ENCODE results near the gene KMT5C. TPM values are rescaled to one million over a fixed set of nuclear protein-coding genes. Genes with fewer than 3 reads are reported as not detected.

The KMT5C gene
- total RNA-seq, 1 donor from 2014 or later, result 105 TPM

- Mint-ChIP-seq H3K36me3 (ENCODE audit: unreplicated experiment) (no peaks in the 10 kb centered on the region), H3K4me1 (ENCODE audit: low read depth, unreplicated experiment) (peaks cover 6% of the 10 kb centered on the region), H3K4me3 (ENCODE audit: unreplicated experiment) (no peak overlapping the region), H3K27me3 (ENCODE audit: unreplicated experiment) (no peaks in the 10 kb centered on the region), H3K9me3 (ENCODE audit: unreplicated experiment) (peaks cover 8% of the 10 kb centered on the region), H3K27ac (ENCODE audit: unreplicated experiment) (no peak overlapping the region)
- no peak for DNase-seq
- no peak for TF ChIP-seq CTCF (IDR thresholded peaks at IDR 0.05; ENCODE audit: partially characterized antibody, unreplicated experiment)
Measured at GRCh38 chr19:55366790-55367189, 27.1 kb downstream of the KMT5C start.

GRCh38 chr19:55368106-55368505 is 28.4 kb downstream of the KMT5C start:
- no peak for TF ChIP-seq CTCF (IDR thresholded peaks at IDR 0.05; ENCODE audit: partially characterized antibody, unreplicated experiment)
- Mint-ChIP-seq H3K4me3 (ENCODE audit: unreplicated experiment) (no peak overlapping the region), H3K36me3 (ENCODE audit: unreplicated experiment) (no peaks in the 10 kb centered on the region), H3K27ac (ENCODE audit: unreplicated experiment) (no peak overlapping the region), H3K9me3 (ENCODE audit: unreplicated experiment) (peaks cover 11% of the 10 kb centered on the region), H3K27me3 (ENCODE audit: unreplicated experiment) (peaks cover 3% of the 10 kb centered on the region), H3K4me1 (ENCODE audit: low read depth, unreplicated experiment) (peaks cover 10% of the 10 kb centered on the region)
- DNase-seq, result no peak

GRCh38 chr19:55368701-55369563 is 29.3 kb downstream of the KMT5C start:
- H3K27ac Mint-ChIP-seq (ENCODE audit: unreplicated experiment), result peak overlapping the region; percentile 62
- H3K9me3 Mint-ChIP-seq (ENCODE audit: unreplicated experiment), result peaks cover 14% of the 10 kb centered on the region
- H3K4me3 Mint-ChIP-seq (ENCODE audit: unreplicated experiment), result peak overlapping the region; percentile 55
- DNase-seq, result peak; percentile 74
- H3K4me1 Mint-ChIP-seq (ENCODE audit: low read depth, unreplicated experiment), result peaks cover 14% of the 10 kb centered on the region
- TF ChIP-seq CTCF (IDR thresholded peaks at IDR 0.05; ENCODE audit: partially characterized antibody, unreplicated experiment), result no peak
- peaks cover 7% of the 10 kb centered on the region for H3K27me3 Mint-ChIP-seq (ENCODE audit: unreplicated experiment)
- H3K36me3 Mint-ChIP-seq (ENCODE audit: unreplicated experiment), result no peaks in the 10 kb centered on the region

GRCh38 chr19:55369653-55370304 is 30.1 kb downstream of the KMT5C start:
- Mint-ChIP-seq H3K27ac (ENCODE audit: unreplicated experiment) (peak overlapping the region; percentile 68), H3K4me3 (ENCODE audit: unreplicated experiment) (peak overlapping the region; percentile 89), H3K4me1 (ENCODE audit: low read depth, unreplicated experiment) (peaks cover 14% of the 10 kb centered on the region)

More at GRCh38 chr19:55369653-55370304, 30.1 kb downstream of the KMT5C start:
- Mint-ChIP-seq H3K27me3 (ENCODE audit: unreplicated experiment) (peaks cover 7% of the 10 kb centered on the region), H3K9me3 (ENCODE audit: unreplicated experiment) (peaks cover 12% of the 10 kb centered on the region), H3K36me3 (ENCODE audit: unreplicated experiment) (no peaks in the 10 kb centered on the region)
- no peak for TF ChIP-seq CTCF (IDR thresholded peaks at IDR 0.05; ENCODE audit: partially characterized antibody, unreplicated experiment)
- peak; percentile 88 for DNase-seq

Data from glutamatergic neuron (in vitro differentiated cells).